CD4-positive, alpha-beta T cell treated with Interleukin-2 at 100 ng/mL for 4 hours (primary cell): ENCODE data around the gene CPHXL.

Source experiments
- DNase-seq: peaks from one replicate; pipeline ENCODE4 v3.0.0-alpha.2; 2020; ENCODE audit warnings: low spot score

Gene CPHXL

DNA sequence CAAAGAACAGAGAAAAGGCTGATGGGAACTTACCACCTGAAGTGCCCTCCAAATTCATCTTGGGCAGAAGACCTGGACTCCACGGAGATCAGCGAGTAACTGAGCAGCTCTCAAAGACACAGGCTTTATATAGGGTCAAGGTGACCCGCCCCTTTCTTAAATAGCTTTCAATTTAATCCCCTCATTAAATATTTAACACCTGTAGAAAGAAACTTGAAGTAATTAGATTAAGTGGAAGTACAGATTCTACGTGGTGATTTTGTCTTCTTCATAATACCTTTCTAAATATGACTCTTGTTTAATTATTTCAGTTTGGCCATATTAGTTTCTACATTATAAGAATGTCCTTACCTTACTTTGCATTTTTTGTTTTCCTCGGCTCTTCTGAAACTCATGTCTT lies 24.9 kb downstream of the CPHXL start, which contains the start of gene DUXB:
Gene DUXB, minus strand, starts transcription at position 101 of the 400 bp plus-strand sequence. Its CDS starts 43 bp downstream, at position 58.
- no peak for DNase-seq

- DNase-seq, result no peak
Observed at GRCh38 chr16:75697571-75697970, 28.7 kb downstream of the CPHXL start.

GRCh38 chr16:75695708-75696107 lies 30.6 kb downstream of the CPHXL start:
- DNase-seq, result no peak

DNA sequence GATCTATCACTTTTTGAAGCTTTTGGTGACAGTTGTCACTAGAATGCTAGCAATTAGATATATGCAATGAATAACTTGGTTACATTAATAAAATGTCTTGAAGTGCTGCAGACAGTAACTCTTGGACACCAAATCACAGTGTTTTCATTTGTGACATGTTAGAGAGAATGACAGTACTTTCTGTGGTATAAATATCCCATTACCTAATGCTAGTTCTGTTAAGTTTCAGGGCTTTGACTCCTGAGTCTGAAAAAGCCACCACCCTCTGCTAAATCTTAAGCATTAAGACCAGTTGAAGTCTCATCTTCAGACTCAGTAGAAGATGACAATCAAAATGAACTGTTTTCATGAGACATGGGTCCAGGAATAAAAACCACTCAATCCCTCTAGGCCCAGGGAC lies 38.9 kb downstream of the CPHXL start:
- no peak for DNase-seq

DNA sequence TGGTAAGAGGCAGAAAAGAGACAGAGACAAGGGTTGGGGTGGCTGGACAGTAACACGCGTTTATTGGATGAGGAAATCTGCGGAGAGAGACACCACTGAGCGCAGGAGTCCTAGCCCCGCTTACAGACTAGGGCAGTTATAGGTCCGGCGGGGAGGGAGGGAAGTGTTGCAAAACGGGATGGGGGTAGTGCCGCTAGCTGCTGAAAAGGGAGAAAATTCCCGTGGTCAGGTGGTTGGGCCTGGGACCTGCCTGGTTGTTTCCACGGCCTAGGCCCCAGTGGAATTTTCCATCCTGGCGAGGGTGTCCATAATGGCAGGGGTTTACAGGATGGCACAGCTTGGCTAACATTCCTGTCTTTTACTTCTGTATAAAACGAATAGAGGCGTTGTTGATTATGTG lies 44.0 kb downstream of the CPHXL start:
- no peak for DNase-seq

- no peak for DNase-seq
Observed at GRCh38 chr16:75679366-75679765, 46.9 kb downstream of the CPHXL start.

DNA sequence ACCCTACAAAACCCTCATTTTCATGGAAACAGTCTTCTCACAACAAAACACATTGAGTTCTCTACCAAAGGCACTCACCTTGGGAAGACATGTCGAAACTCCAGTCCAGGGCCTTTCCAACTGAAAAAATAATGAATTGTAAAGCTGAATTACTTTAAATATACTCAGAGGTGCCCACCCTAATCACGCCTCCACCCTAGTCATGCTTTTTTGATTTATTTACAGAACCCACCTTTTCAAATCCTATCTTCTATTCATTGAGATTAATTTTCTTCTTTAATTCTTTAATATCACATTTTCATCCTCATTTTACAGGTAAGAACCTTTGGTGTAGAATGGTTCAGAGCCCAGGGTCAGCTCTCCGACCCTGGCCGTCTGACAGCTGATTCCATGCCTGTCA lies 49.4 kb downstream of the CPHXL start, which contains the start of gene CPHXL2:
Gene CPHXL2, minus strand, starts transcription at position 101 of the 400 bp plus-strand sequence. Its CDS starts 10 bp downstream, at position 91.
- DNase-seq, result no peak

- no peak for DNase-seq
Observed at GRCh38 chr16:75667503-75667902, 58.8 kb downstream of the CPHXL start.
